NCI-H1694 treated with DMSO at 0.1 percent for 48 hours (cell line): ENCODE results near the gene TMEM212.
"Not testable (repeated sequence)": the region's sequence is repeated elsewhere in the genome, so short reads cannot be mapped to it uniquely, and the experiment has no call there.

Source experiments
- DNase-seq: peaks from one replicate; lab custom pipeline; 2025; lab: John Stamatoyannopoulos, UW

Gene TMEM212

GRCh38 chr3:171834461-171834801, 8.7 kb upstream of the TMEM212 start:
- no peak for DNase-seq

GRCh38 chr3:171835116-171835515, 8.0 kb upstream of the TMEM212 start:
- no peak for DNase-seq

DNA sequence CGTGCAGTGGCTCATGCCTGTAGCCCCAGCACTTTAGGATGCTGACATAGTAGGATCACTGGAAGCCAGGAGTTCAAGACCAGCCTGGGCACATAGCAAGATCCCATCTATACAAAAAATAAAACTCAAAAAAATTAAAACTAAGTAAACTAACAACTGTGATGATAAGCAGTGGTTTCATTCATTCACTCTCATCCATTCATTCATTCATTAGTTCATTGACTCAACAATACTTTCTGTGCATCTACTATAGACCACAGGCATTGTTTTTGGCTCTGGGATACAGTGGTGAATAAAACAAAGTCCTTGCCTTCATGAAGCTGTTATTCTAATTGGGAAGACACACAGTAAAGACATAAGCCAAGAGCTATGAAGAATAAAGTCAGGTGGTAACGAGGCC, 7.5 kb upstream of the TMEM212 start:
- DNase-seq = no peak

DNA sequence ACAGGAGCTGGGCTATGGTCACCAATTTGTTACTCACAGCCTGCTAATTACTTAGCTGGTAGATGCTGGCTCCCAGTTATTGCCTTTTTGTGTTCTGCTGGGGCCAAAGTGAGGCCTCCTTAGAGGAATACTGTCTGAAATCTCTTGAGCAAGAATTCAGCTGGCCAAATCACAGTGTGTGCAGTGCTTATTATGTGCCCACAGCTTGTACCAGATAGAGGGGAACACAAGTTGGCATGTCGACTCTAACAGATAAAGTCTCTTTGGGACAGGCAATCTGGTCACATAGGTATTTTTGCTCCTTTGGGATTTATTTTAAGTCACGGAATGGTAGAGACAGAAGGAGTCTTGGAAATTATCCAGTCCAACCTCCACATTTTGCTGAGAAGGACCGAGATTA, 6.3 kb upstream of the TMEM212 start:
- no peak for DNase-seq

DNA sequence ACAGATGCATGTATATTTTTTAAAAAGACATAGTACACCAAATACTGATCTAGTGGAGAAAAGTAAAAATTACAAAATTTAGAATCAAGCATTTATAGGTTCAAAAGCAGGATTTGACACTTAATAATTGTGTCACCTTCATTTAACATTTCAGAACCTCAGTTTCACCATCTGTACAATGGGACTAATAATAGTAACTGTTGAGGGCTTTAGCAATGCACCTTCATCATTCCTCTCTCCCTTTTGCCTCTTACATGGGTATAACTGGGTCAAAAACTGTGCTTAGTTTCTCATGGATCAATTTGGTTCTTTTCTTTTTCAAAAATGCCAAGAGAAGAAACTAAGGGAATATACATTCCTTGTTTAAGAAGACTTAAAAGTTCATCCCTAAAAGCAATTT, 5.5 kb upstream of the TMEM212 start:
- DNase-seq = no peak

DNA sequence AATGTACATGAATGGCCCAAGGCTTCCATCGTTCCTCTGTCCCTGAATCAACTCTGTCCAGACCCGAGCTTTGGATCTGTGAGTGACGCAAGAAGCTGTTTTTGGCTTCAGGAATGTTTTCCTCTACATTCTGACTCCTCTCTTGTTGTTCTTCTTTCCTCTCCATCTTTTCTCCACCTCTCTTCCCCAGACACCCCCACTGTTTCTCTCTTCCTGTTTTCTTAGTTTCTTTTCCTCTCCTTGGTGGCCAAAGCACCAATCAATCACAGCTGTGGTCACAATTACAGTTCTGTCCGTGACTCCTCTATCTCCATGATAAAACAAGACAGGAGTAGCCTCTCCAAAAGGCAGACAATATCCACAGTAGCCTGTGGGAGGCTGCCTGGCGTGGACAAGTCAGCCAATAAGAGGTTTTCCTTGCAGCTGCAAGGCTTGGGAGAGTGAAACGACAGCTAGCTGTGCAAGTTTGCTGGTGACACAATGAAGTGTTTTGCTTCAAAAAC, 4.9 kb upstream of the TMEM212 start:
- no peak for DNase-seq

DNA sequence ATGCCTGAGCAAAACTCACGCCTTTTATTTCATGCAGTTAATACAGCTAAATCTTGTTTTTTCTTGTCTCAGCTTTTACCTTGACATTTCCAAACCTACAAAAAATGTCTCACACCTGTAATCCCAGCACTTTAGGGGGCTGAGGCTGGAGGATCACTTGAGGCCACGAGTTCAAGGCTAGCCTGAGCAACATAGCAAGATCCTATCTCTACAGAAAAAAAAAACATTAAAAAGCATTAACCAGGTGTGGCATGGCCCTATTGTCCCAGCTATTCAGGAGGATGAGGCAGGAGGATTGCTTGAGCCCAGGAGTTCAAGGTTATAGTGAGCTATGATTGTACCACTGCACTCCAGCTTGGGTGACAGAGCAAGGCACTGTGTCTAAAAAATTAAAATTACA, 3.9 kb upstream of the TMEM212 start:
- no peak for DNase-seq

DNA sequence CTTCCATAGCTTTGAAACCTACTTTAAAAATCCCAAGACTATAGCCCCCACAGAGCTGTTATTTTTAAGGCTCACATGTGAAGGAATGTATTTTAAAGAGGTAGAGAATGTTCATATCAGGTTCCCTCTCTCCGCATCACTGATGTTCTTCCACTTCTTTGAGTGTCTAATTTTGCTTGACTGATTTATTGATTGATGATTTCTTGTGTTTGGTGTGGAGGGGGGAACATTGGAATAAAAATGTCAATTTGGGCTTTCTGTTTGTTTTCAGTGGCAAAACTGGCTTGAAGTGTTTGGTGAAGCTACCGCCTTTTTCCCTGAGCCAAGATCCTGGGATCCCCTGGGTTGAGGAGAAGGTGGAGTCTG, 2.7 kb upstream of the TMEM212 start:
- no peak for DNase-seq

GRCh38 chr3:171840811-171841619, 2.1 kb upstream of the TMEM212 start:
- DNase-seq = no peak

GRCh38 chr3:171841620-171842000, 1.5 kb upstream of the TMEM212 start:
- DNase-seq = no peak

- DNase-seq = no peak
These were observed 1.7 kb downstream of the TMEM212 start for GRCh38 chr3:171844873-171845272.

GRCh38 chr3:171845481-171846284, 2.5 kb downstream of the TMEM212 start:
- DNase-seq = no peak

- DNase-seq = no peak
These were observed 3.4 kb downstream of the TMEM212 start for GRCh38 chr3:171846597-171846996.

- DNase-seq = no peak
These were observed 4.0 kb downstream of the TMEM212 start for GRCh38 chr3:171847133-171847532.

DNA sequence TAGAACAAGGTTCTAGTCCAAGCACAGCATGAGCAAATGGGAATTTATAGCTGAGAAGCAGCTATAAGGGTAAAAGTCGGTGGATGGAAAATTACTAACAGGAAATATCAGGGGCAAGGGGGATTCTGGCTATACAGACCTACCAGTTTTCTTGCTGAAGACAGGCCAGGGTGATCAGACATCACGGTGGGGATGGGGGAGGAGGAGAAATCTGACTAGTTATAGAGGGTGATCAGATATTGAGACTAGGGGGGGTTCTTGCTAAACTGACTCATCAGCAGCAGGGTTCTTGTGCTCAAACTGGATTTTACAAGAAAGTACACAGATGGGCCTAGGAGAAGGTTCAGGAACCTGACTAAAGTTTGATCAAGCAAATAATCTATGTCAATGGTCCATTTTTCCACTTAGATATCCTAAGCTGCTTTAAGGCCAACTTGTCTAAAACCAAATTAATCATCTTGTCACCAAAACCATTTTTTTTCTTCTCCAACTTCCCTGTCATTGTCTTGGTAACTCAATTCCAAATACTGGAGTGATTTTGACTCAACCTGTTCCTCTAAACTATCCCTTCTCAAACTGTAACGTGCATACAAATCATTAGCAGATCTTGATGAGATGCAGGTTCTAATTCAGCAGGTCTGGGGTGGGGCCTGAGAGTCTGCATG, 4.6 kb downstream of the TMEM212 start:
- DNase-seq = no peak

- no peak for DNase-seq
These were observed 6.6 kb downstream of the TMEM212 start for GRCh38 chr3:171849617-171850319.

GRCh38 chr3:171850320-171850959, 7.3 kb downstream of the TMEM212 start:
- no peak for DNase-seq

DNA sequence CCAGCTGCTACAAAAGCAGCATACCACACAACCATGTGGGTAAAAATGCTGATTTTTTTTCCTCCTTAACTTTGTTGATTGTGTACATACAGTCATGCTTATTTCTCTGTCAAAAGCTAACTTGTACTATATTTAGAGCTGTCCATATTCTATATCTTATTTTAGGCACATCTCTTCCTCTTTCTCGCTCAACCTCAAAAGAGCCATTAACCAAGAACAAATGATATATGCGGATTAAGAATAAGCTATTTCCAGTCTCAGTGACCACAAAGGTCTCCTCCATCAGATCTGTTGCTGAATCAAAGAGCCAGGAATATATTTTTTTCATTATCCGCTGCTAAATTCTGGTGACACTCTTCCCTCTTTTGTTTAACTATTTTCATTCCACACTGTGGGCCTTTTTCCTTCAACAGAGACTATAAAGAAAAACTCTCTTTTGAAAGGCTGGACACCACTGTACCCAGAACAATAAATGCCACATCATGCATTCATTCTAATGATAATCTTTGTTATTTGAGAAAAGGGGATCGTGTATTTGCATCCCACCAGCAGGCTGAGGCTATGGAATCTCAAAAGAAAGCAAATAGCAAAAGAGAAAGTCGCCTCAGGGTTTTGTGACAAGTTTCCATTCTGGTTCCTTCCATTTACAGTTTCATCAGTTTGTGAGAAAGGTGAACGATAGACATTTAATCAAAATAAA, 8.0 kb downstream of the TMEM212 start:
- no peak for DNase-seq

DNA sequence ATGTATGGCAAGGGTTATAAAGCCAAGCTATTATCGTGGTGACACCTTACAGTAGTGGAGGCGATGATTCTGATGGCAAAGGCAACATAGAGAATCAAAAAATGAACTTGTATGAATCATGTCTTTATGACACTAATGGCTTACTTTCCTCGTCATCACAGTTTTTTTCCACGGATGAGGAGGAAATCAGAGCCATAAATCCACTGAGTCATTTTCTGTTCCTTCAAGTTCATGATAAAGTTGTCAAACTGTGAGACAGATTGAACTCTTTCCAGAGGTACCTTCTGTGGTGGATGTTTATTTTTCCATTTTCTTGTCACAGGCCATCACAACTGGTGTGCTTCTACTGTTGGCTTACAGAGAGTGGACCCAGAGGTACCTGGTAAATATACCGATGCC, 8.5 kb downstream of the TMEM212 start:
- DNase-seq = no peak

DNA sequence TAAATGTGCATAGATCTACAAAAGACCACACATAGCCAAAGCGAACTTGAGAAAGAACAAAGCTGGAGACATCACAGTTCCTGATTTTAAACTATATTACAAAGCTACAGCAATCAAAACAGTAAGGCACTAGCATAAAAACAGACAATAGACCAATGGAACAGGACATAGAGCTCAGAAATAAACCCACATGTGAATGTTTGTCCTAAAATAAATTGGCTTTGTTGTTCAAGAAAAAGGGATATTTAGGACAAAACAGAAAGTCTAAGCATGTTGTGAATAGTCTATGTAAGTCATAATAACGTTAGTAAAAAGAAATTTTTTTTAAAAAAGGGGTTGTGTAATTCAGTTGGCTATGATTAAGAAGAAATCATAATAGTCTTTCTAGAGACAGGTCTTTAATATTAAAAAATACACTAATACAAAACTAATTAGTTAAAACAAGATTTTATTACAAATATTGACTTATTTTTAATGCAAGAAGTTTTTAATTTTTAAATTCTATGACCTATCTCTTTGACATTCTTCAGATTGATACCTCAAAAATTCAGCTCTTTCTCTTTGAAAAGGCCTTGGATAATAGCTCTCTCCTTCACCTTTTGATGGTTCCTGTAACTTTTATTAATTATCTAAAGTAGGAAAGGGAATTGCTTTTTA, 11.6 kb downstream of the TMEM212 start:
- no peak for DNase-seq

- not testable (repeated sequence) for DNase-seq
These were observed 15.6 kb downstream of the TMEM212 start for GRCh38 chr3:171858770-171859169.
